ENCODE data around the gene PHC3. TPM values are rescaled to one million over a fixed set of nuclear protein-coding genes. Genes with fewer than 3 reads are reported as not detected.

PHC3 gene
- total and polyA plus RNA-seq, 2 of the 13 experiments (the other 11 are each of a cell fraction or from before 2014, with no cell fraction given) = 24.1 to 49.0 TPM

DNA sequence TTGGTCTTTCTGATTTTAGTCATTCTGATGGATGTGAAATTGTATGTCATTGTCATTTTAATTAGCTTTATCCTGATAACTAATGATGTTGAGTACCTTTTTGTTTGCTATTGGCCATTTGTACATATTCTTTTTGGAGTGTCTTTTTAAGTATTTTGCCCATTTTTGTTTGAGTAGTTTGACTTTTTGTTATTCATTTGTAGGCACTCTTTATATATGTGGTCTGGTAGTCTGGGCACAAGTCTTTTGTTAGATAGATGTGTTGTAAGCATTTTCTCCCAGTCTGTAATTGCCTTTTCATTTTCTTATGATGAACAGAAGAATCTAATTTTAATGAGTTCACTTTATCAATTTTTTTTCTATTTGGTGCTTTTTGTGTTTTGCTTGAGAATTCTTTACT, 129.1 kb downstream of the PHC3 start:
- Histone ChIP-seq H2AFZ (ENCODE audit: low read length) (no peak overlapping the region), H3K27ac (ENCODE audit: extremely low read length, insufficient read depth, low read length) (no peak overlapping the region), H3K9ac (ENCODE audit: insufficient read depth, low read depth, low read length) (no peak overlapping the region), H3K4me2 (ENCODE audit: low read depth, low read length) (no peak overlapping the region), H3K79me2 (ENCODE audit: insufficient read depth, low read length) (no peaks in the 10 kb centered on the region), H3K9me3 (ENCODE audit: low read length) (no peaks in the 10 kb centered on the region), H3K4me3 (replicated peaks in 1 of 3; ENCODE audit: insufficient read depth in 1 of 3, low read depth in 2 of 3, low read length in 3 of 3) (no peak overlapping the region), H3K4me1 (ENCODE audit: insufficient read depth, low read length) (no peaks in the 10 kb centered on the region), H3K36me3 (replicated peaks in 1 of 2; ENCODE audit: control insufficient read depth in 1 of 2, insufficient read depth in 2 of 2, low read length in 2 of 2) (0 out of 5 replicates have a peak, but pooled peaks cover 0 to 3% of the 10 kb centered on the region in 2 experiments), H4K20me1 (ENCODE audit: insufficient read depth, low read length) (0 out of 2 replicates have a peak, but pooled peaks cover 2% of the 10 kb centered on the region), H3K27me3 (ENCODE audit: control insufficient read depth in 1 of 2, insufficient read depth in 2 of 2, low read length in 2 of 2) (no peaks in the 10 kb centered on the region)
- ChIA-PET CTCF (ENCODE audit: low intra/inter-chr PET ratio, low total read pairs) (no interaction called here), POLR2A (no interaction called here)
- in situ Hi-C loops (cut with HindIII; ENCODE audit: extremely low pct_ligation_motif_present, low pct_unique_long_range_greater_than_20kb) = no loop called here
- intact Hi-C loops (cut with micrococcal nuclease; ENCODE audit: unreplicated experiment) = no loop called here
- no peak for FAIRE-seq
- no peak for DNase-seq (ENCODE audit: low spot score)
- ATAC-seq = no peak
- no TSS peak for BruUV-seq (replicated peaks)
- no peak for TF ChIP-seq HOXD1 (CRISPR knock-in tag; IDR thresholded peaks at IDR 0.05)
- TF ChIP-seq, protein P1, sequence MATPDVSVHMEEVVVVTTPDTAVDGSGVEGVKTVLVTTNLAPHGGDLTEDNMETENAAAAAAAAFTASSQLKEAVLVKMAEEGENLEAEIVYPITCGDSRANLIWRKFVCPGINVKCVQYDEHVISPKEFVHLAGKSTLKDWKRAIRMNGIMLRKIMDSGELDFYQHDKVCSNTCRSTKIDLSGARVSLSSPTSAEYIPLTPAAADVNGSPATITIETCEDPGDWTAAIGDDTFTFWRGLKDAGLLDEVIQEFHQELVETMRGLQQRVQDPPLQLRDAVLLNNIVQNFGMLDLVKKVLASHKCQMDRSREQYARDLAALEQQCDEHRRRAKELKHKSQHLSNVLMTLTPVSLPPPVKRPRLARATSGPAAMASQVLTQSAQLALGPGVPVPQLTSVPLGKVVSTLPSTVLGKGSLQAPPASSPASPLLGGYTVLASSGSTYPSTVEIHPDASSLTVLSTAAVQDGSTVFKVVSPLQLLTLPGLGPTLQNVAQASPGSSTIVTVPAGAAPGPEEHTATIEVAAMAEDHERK (CRISPR knock-in tag; IDR thresholded peaks at IDR 0.05; ENCODE audit: low read depth) = no peak
- no peak for TF ChIP-seq ZSCAN9 (CRISPR knock-in tag; IDR thresholded peaks at IDR 0.05; ENCODE audit: borderline replicate concordance)
- no peak for TF ChIP-seq RARA (CRISPR knock-in tag; IDR thresholded peaks at IDR 0.05)
- TF ChIP-seq, protein P2, sequence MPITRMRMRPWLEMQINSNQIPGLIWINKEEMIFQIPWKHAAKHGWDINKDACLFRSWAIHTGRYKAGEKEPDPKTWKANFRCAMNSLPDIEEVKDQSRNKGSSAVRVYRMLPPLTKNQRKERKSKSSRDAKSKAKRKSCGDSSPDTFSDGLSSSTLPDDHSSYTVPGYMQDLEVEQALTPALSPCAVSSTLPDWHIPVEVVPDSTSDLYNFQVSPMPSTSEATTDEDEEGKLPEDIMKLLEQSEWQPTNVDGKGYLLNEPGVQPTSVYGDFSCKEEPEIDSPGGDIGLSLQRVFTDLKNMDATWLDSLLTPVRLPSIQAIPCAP (CRISPR knock-in tag; IDR thresholded peaks at IDR 0.05; ENCODE audit: low read depth) = no peak
- TF ChIP-seq, protein P3, sequence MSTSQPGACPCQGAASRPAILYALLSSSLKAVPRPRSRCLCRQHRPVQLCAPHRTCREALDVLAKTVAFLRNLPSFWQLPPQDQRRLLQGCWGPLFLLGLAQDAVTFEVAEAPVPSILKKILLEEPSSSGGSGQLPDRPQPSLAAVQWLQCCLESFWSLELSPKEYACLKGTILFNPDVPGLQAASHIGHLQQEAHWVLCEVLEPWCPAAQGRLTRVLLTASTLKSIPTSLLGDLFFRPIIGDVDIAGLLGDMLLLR (CRISPR knock-in tag; IDR thresholded peaks at IDR 0.05) = no peak
- no peak for TF ChIP-seq SP4 (CRISPR knock-in tag; IDR thresholded peaks at IDR 0.05)
- no peak for TF ChIP-seq TBL1XR1 (IDR thresholded peaks at IDR 0.05; ENCODE audit: borderline replicate concordance, low read length, partially characterized antibody)
- TF ChIP-seq ZNF564 (CRISPR knock-in tag; IDR thresholded peaks at IDR 0.05) = no peak
